ENCODE data around the gene H2AZ2.
"Not testable (repeated sequence)": the region's sequence is repeated elsewhere in the genome, so short reads cannot be mapped to it uniquely, and the experiment has no call there.

Gene H2AZ2

DNA sequence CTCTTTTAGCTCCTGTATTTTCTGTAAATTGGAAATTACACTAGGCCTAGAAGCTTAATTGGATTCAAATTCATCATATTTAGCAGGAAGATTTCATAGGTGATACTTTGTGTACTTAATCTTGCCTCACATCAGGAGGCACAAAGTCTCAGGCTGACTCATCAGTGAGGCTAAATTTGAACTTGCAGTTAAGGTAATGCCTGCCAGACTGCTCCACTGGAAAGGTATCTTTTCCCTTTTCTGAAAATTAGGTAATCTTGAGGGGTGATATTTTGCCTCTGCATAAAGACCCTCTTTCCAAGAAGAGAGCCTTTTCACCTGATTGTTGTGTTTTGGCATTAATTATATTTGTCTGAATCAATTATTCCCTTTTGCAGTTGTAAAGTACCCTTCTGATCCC is 36.8 kb downstream of the H2AZ2 start:
- no peak for DNase-seq

DNA sequence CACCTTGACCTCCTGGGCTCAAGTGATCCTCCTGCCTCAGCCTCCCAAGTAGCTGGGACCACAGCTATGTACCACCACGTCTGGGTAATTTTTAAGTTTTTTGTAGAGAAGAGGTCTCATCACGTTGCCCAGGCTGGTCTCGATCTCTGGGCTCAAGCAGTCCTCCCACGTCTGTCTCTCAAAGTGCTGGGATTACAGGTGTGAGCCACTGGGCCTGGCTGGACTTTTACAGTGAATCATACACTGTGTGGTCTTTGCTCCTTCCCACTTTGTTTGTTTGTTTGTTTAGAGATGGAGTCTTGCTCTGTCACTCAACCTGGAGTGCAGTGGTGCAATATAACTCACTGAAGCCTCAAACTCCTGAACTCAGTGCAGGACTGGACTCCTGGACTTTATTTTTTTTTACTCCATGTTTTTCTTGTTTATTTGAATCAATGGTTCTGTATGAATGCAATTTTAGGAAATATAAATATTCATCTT is 38.9 kb downstream of the H2AZ2 start:
- no peak for DNase-seq

DNA sequence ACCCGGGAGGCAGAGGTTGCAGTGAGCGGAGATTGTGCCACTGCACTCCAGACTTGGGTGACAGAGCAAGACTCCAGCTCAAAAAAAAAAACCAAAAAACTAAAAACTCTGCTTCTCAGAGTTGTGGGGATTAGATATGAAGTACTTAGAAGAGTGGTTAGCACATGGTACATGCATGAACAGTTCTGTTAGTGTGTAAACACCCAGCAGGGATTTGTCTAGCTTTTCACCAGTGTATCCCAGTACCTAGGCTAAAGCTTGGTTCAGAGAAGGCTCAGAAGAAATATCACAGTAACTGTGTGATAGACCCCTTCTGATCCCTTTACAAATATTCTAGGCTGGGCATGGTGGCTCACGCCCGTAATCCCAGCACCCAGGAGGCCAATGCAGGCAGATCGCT is 41.9 kb downstream of the H2AZ2 start:
- DNase-seq, result no peak

DNA sequence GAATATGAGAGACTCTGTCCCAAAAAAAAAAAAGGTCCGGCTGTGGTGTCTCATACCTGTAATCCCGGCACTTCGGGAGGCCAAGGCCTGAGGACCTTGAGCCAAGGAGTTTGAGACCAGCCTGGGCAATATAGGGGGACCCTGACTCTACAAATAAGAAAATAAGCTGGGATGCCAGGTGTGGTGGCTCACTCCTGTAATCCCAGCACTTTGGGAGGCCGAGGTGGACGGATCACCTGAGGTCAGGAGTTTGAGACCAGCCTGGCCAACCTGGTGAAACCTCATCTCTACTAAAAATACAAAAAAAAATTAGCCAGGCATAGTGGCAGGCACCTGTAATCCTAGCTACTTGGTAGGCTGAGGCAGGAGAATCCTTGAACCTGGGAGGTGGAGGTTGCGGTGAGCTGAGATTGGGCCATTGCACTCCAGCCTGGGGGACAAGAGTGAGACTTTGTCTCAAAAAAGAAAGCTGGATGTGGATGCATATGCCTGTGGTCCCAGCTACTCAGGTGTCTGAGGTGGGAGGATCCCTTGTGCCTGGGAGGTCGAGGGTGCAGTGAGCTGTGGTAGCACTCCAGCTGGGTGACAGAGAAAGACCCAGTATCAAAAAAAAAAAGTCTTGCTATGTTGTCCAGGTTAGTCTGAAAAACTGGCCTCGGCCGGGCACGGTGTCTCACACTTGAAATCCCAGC is 43.9 kb downstream of the H2AZ2 start:
- not testable (repeated sequence) for DNase-seq

DNA sequence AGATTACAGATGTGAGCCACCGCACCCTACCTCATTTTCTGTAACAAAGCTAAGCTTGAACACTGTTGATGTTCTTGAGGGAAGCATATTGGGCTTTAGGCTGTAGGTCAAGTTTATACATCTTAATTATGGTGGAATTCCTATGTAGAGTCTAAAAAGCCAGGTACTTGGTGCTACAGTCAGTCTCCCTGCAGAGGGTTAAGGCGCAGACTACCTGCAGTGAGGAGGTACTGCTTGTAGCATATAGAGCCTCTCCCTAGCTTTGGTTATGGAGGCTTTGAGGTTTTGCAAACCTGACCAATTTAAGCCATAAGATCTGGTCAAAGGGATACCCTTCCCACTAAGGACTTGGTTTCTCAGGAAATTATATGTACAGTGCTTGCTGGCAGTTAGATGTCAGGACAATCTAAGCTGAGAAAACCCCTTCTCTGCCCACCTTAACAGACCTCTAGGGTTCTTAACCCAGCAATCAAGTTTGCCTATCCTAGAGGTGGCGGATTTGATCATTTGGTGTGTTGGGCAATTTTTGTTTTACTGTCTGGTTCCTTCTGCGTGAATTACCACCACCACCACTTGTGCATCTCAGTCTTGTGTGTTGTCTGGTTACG is 45.4 kb downstream of the H2AZ2 start:
- DNase-seq, result no peak

- no peak for DNase-seq
These were observed 46.0 kb downstream of the H2AZ2 start for GRCh38 chr7:44801890-44802289.

GRCh38 chr7:44799939-44800338 is 47.9 kb downstream of the H2AZ2 start:
- no peak for DNase-seq

- DNase-seq, result no peak
These were observed 49.1 kb downstream of the H2AZ2 start for GRCh38 chr7:44798649-44799305.

DNA sequence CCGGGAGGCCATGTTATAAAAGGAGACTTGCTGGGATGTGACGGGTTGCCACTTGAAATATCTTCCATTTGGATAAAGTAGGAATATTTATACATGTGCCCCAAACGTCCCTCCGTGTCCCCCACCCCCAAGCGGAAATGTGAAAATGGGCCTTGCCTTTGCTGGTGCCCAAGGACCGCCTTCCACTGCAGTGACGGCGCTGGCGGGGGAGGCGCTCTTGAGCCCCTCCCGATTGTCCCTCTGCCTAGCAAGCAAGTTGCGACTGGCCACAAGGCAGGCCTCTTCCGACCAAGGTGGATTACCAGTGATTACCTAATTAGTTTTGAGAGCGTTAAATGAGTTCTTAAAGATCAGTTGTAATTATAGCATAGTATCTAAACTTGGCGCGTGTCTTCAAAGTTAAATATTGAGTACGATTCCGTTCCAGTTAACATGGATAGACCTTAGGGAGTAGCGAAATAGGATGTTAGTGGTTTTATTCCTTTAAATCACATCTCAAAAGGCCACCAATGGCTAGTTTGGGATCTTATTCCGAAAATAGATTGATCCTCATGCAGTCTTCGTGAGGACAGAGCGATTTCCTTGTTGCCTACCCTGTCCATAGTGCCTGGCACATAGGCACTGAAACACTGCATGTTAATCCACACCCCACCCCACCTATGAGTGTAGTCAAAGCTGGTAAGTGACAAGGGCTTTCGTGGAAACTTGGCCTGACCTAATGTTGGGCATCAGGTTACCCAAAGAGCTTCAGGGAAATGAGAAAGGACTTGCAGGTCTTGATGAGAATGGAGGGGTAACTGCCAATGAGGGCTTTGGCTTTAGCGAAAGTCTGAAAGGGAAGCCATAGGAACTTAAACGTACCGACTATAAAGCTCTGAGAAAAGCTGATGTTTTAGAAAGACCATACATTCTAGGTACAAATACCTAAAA is 50.3 kb downstream of the H2AZ2 start:
- DNase-seq, result peak; percentile 68

GRCh38 chr7:44796504-44797328 is 51.2 kb downstream of the H2AZ2 start, which contains the start of gene PPIA:
TSS of gene PPIA (plus strand) at chr7:44796681. CDS start at chr7:44796725, 44 bp downstream.
- DNase-seq, result peak; percentile 91

DNA sequence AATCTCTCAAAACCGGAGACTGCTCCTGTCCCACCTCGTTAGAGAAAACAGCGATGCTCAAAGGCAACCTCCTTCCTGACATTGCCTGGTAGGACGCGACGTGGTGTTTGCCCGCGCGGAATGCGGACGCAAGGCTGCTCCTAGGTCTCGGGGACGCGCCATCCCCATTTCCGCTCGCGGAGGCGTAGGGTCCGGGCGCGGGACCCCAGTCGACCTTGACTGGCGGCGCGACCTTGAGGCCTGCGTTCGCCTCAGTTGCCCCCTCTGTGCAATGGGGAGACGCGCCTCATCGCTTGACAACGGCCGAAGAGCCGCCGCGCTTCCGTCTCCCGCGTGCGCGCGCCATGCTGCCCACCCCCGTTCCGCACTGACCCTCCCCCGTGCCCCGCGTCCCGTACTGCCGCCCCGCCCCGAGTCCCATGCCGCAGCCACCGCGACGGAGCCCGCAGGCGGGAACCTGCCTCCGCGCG is 51.8 kb downstream of the H2AZ2 start:
- DNase-seq, result peak; percentile 82

- DNase-seq, result no peak
These were observed 53.6 kb downstream of the H2AZ2 start for GRCh38 chr7:44794331-44794730.

- DNase-seq, result no peak
These were observed 54.0 kb downstream of the H2AZ2 start for GRCh38 chr7:44793919-44794318.

GRCh38 chr7:44791278-44792219 is 56.3 kb downstream of the H2AZ2 start:
- no peak for DNase-seq

DNA sequence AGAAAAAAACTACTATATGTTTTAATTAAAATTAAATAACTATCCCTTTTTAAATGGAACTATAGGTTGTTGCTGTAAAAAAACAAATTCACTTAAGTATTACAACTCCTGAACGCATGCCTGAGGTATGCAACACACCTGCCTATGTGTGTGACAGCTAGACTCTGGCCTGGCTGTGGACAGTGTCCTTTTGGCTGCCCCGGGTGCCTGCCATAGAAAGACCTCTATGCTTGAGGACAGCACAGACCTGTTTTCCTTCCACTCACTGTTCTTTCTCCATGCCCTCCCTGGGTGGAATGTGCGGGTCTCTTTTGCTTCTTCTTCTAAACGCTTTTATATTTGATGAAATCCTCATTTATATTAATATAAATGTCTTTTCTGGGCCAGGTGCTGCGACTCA is 57.9 kb downstream of the H2AZ2 start:
- no peak for DNase-seq

DNA sequence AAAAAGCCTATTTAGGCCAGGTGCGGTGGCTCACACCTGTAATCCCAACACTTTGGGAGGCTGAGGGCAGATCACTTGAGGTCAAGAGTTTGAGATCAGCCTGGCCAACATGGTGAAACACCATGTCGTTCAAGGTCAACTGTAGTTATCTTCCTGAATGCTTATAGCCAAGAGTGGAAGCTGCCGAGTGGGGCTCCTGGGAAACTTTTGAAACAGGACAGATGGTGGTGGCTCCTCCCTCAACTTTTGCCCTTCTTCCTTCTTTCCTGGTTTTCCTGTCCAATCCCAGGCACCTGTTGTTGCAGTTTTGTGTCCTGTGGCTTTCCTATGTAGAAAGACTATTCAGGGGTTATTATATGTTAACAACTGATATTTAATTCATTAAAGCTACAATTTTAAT is 60.1 kb downstream of the H2AZ2 start:
- no peak for DNase-seq

GRCh38 chr7:44787041-44787440 is 60.8 kb downstream of the H2AZ2 start:
- DNase-seq, result no peak

DNA sequence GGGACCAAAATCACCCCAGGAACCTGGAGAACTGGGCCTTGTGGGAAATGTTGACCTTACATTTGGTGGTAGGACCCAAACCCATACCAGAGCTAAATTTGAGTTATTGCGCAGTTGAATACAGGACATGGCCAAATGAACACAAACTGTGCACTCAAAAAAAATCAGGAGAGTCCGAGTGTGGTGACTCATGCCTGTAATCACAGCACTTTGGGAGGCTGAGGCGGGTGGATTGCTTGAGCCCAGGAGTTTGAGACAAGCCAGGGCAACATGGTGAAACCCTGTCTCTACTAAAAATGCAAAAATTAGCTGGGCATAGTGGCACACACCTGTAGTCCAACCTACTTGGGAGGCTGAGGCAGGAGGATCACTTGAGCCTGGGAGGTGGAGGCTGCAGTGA is 62.7 kb downstream of the H2AZ2 start:
- not testable (repeated sequence) for DNase-seq

- no peak for DNase-seq
These were observed 63.5 kb downstream of the H2AZ2 start for GRCh38 chr7:44784364-44784763.

- no peak for DNase-seq
These were observed 64.5 kb downstream of the H2AZ2 start for GRCh38 chr7:44783407-44783806.

DNA sequence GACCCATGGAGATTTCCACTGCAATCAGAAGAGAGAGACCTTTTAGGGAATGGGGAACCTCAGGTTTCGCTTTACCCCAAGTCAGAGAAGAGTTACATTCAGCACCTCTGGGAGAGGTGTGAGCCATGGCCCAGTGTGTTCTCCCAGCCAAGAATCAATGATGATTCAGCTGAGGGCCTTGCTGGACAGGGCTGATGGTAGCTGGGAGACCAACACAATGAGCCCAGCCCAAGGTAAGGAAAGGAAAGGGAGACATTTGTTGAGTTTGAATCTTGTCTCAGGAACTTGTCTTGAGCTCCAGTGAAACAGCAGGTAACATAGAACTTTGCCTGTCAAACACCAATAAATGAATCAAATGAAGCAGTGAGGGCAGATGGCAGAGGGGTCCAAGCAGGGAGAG is 65.4 kb downstream of the H2AZ2 start:
- DNase-seq, result no peak
